ENCODE measurements around the gene PDE9A.
"Not testable (repeated sequence)": the region's sequence is repeated elsewhere in the genome, so short reads cannot be mapped to it uniquely, and the experiment has no call there.

The PDE9A gene

GRCh38 chr21:42653231-42654061 is at the start of gene PDE9A:
Gene PDE9A, plus strand, starts transcription at chr21:42653621. Its CDS starts 194 bp downstream, at chr21:42653815.
- DNase-seq, result no peak

DNA sequence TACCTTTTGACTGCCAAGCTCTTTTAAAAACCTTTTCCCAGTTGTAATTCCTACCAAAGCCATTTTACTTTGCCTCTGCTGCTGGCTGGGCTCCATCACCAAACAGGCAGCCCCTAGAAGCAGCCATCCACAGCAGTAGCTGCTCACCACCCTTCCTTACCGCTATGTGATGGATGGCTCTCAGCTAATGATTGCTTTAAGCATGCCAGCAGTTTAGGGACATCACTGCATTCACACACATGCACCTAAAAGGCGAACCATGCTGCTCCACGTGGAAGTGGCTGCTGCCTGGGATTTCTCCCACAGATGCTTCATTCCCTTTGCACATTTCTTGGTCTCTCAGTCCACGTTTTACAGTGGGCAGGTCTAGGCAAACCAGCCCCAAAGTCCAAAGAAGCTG is 46.3 kb upstream of the PDE9A start:
- DNase-seq, result no peak

DNA sequence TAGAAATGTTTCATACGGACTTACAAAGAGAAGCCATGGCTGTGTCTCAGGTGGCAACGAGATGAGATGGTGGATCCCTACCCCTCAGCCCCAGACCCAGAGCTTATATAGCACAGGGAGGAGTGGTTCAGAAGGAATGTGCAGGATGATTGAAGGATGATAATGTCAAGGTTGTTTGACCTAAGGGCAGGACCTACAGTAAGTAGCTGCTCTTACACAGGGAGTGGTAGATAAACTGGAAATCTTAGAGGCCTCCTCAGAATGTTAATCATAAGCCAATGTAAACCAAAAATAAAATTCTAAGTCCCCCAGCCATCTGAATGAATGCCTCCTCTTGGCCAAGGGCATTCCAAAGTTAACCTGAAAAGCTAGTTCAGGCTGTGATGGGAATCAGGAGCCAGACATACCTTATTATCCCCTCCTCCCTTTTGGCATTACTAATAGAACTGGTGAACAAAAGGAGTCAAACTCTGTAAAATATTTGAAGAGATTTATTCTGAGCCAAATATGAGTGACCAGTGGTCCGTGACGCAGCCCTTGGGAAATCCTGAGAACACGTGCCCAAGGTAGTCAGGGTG is 45.8 kb upstream of the PDE9A start:
- DNase-seq, result no peak

GRCh38 chr21:42608446-42608845 is 45.0 kb upstream of the PDE9A start:
- no peak for DNase-seq

DNA sequence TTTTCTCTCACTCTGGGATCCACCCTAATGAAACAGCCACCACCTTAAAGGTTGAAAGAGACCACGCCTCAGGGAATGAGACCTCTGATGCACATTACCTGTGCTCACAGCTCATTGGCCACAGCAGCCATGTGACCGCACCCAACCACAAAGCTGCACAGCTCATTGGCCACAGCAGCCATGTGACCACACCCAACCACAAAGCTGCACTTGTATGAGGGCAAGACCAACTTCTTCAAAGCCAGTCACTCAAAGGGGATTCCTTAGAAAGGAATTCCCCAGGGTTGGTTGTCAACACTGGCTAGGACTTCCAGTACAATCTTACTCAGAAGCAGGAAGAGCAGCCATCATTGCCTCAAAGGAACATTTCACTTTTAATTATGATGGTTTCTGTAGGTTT is 43.6 kb upstream of the PDE9A start:
- DNase-seq, result no peak

GRCh38 chr21:42611852-42612251 is 41.6 kb upstream of the PDE9A start:
- DNase-seq, result no peak

GRCh38 chr21:42612390-42612789 is 41.0 kb upstream of the PDE9A start:
- no peak for DNase-seq

DNA sequence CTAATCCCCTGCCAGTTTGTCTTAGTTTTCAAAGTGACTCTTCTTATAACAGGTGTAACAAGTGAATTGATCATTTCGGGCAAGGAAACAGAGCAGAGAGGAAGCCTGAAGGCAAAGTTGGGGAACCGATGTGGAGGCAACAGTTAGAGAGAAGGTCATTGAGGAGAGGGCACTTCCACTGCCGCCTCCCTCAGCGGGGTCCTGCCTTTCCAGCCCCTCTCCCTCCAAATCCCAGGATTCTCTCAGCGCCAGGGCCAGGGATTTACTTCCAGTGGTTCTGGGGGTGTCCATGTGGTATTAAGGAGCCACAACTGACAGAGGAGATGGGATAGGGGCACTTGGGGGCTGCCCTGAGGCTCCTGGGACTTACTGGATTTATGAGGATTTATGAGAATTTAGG is 39.7 kb upstream of the PDE9A start:
- DNase-seq, result no peak

- DNase-seq, result no peak
Observed at GRCh38 chr21:42614396-42614795, 39.0 kb upstream of the PDE9A start.

GRCh38 chr21:42614811-42615351 is 38.5 kb upstream of the PDE9A start:
- no peak for DNase-seq

- DNase-seq, result not testable (repeated sequence)
Observed at GRCh38 chr21:42615377-42615776, 38.0 kb upstream of the PDE9A start.

DNA sequence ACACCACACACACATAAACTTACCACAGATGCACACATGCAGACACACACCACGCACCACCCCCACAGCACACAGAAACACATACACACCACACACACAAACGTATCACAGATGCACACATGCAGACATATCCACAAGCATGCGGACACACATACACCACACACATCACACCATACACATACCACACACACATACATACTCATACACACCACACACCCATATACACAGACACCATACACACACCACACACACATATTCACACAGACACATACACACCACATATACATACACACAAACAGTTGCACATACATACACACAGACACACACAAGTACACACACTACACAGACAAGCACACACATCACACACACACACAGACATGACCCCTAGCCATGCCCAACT is 37.5 kb upstream of the PDE9A start:
- DNase-seq, result no peak

DNA sequence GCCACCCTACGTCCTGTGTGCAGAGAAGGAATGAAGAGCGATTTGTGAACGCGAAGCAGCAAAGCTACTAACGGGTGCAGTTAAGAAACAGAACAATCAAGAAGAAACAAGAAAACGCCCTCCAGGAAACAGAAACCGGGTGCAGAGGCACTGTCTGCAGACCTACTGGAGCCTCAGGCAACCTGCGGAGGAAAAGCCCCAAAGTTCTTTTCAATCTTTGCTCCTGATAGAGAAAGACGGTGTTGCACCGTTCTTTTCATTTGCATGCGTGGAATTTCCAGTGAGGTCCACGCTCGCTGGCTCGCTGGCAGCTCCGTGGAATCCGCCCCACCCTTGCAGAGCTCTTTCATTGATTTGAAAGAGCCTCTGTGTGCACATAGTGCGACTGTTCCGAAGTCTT is 37.0 kb upstream of the PDE9A start:
- DNase-seq, result no peak

- DNase-seq, result no peak
Observed at GRCh38 chr21:42616941-42617340, 36.5 kb upstream of the PDE9A start.

DNA sequence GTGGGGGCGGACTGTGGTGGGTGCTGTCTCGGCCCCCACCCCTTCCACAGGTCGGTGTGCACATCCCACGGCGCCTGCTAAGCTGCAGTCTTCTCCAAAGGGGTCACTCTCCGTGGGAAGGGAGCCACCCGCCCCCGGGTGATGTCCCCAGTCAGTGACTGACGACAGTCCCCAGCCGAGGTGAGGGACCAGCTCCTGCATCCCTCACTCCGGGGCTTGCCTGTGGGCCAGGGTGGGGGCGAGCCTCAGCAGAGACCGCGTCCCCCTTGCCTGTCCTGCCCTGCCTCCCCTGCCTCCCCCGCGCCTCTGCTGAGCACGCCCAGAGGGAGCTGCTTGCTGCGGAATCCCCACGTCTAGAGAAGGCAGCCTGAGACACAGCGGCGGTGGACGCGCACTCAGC is 35.9 kb upstream of the PDE9A start:
- DNase-seq, result no peak

- no peak for DNase-seq
Observed at GRCh38 chr21:42618707-42619102, 34.7 kb upstream of the PDE9A start.

DNA sequence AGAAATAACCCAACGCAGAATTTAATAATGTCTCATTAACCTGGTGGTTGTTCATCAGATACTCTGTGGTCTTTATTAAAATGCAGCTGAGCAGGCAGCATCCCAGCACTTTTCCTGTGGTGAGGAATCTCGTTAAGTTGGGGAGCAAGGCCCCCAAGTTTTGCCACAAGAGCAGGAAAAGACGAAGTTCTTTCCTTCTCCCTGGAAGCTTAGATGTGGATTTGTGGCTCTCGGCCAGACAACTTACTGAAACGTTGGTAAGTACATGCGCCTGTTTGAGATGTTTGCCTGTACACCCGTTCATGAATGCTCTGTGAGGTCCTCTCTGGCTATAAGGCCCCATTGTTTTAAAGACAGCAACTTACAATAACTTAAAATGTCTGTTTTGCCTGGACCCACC is 34.3 kb upstream of the PDE9A start:
- no peak for DNase-seq

GRCh38 chr21:42619841-42620240 is 33.6 kb upstream of the PDE9A start:
- DNase-seq, result no peak

GRCh38 chr21:42621166-42621818 is 32.1 kb upstream of the PDE9A start:
- no peak for DNase-seq

- no peak for DNase-seq
Observed at GRCh38 chr21:42621819-42622177, 31.6 kb upstream of the PDE9A start.

DNA sequence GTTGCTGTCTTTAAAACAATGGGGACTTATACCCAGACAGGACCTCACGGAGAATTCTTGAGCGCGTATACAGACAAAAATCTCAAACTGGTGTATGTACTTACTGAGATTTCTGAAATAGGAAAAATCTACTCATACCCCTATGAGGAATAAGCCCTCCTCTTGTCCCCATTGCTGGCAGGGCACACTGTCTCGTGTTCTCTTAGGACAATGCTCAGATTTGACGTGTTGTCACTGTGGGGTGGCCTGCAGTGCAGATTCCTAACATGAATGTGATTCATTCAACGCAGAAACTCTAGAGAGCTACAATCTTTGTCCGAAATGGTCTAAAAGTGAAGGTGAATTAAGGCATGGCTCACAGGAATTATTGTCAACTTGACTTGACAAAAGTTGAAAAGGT is 31.1 kb upstream of the PDE9A start:
- DNase-seq, result no peak

- DNase-seq, result no peak
Observed at GRCh38 chr21:42623694-42624093, 29.7 kb upstream of the PDE9A start.

GRCh38 chr21:42624095-42624790 is 29.2 kb upstream of the PDE9A start:
- DNase-seq, result no peak

Measured in NCI-H1417 treated with DMSO at 0.1 percent for 48 hours (cell line).